SK-N-SH (cell line): ENCODE data around the gene RRBP1. TPM values are rescaled to one million over a fixed set of nuclear protein-coding genes. Genes with fewer than 3 reads are reported as not detected.

Source experiments
- CTCF ChIA-PET: fragments of 300-600, 350-600 bp; formaldehyde crosslinking; extraction: SDS; loops from one replicate; lab custom pipeline; 2021; lab: Yijun Ruan, JAX
- POLR2A ChIA-PET: fragments of 350-600 bp; sonication (Branson Sonifier 250); formaldehyde crosslinking; extraction: SDS; loops from one replicate; lab custom pipeline; 2020; ENCODE audit warnings: antibody characterized with exemption, inconsistent platforms; lab: Yijun Ruan, JAX
- DNase-seq: peaks from one replicate; pipeline ENCODE4 v3.0.0; 2012
- H2AFZ ChIP-seq: fragments of 200-600 bp; sonication (generic); 2 replicates; pipeline ENCODE4 v1.8.1; 2016; ENCODE audit warnings: antibody characterized with exemption, mild to moderate bottlenecking, low read depth
- H3F3A ChIP-seq: fragments of 200-600 bp; sonication (generic); replicated peaks from 2 replicates; pipeline ENCODE3; 2016; ENCODE audit warnings: antibody characterized with exemption, mild to moderate bottlenecking; ENCODE audit not compliant: insufficient read depth
- H3K27ac ChIP-seq, 2 experiments: fragments of 200-500 bp in 1 of 2; fragments of 200-600 bp in 1 of 2; sonication (Bioruptor generic) in 1 of 2; sonication (generic), shearing (Covaris generic) in 1 of 2; 2 replicates each; pipeline versions ENCODE4 v1.5.1 to v1.6.1; 2014 to 2016; ENCODE audit warnings: low read depth in 2 of 2, inconsistent platforms in 1 of 2, low read length in 1 of 2, mild to moderate bottlenecking in 1 of 2, mixed read lengths in 1 of 2
- H3K27me3 ChIP-seq: fragments of 200-600 bp; sonication (generic), shearing (Covaris generic); 2 replicates; pipeline ENCODE4 v1.6.1; 2016; ENCODE audit warnings: mixed run types; ENCODE audit not compliant: insufficient read depth
- H3K36me3 ChIP-seq, 2 experiments: fragments of 200-500 bp in 1 of 2; fragments of 200-600 bp in 1 of 2; sonication (Bioruptor generic) in 1 of 2; sonication (generic) in 1 of 2; replicated peaks in 1 of 2; 2 replicates each; pipeline versions ENCODE3 to v1.5.1; 2014 to 2016; ENCODE audit warnings: low read length in 1 of 2, mild to moderate bottlenecking in 1 of 2; ENCODE audit not compliant: insufficient read depth in 2 of 2, control insufficient read depth in 1 of 2
- H3K4me1 ChIP-seq, 2 experiments: fragments of 200-500 bp in 1 of 2; fragments of 200-600 bp in 1 of 2; sonication (Bioruptor generic) in 1 of 2; sonication (generic), shearing (Covaris generic) in 1 of 2; 2 replicates each; pipeline versions ENCODE4 v1.5.1 to v1.6.1; 2014 to 2016; ENCODE audit warnings: low read depth in 1 of 2, low read length in 1 of 2, mixed run types in 1 of 2; ENCODE audit not compliant: insufficient read depth in 2 of 2, control insufficient read depth in 1 of 2
- H3K4me2 ChIP-seq: fragments of 200-600 bp; sonication (generic), shearing (Covaris generic); 2 replicates; pipeline ENCODE4 v1.6.1; 2017; ENCODE audit warnings: mixed run types
- H3K4me3 ChIP-seq, 2 experiments: fragments of 200-500 bp in 1 of 2; fragments of 200-600 bp in 1 of 2; sonication (Bioruptor generic) in 1 of 2; sonication (generic), shearing (Covaris generic) in 1 of 2; 2 replicates each; pipeline versions ENCODE4 v1.5.1 to v1.8.1; 2014 to 2016; ENCODE audit warnings: low read depth in 2 of 2, inconsistent platforms in 1 of 2, low read length in 1 of 2, mild to moderate bottlenecking in 1 of 2, mixed read lengths in 1 of 2, moderate library complexity in 1 of 2
- H3K79me2 ChIP-seq: fragments of 200-600 bp; sonication (generic); 2 replicates; pipeline ENCODE4 v1.8.1; 2017; ENCODE audit warnings: mild to moderate bottlenecking; ENCODE audit not compliant: insufficient read depth
- H3K9ac ChIP-seq: fragments of 200-600 bp; sonication (generic); 2 replicates; pipeline ENCODE4 v1.6.1; 2017; ENCODE audit warnings: mixed run types
- H3K9me2 ChIP-seq: fragments of 200-600 bp; sonication (generic); 2 replicates; pipeline ENCODE4 v1.6.1; 2017; ENCODE audit warnings: mixed run types
- H3K9me3 ChIP-seq: fragments of 200-600 bp; sonication (generic); 2 replicates; pipeline ENCODE4 v1.6.1; 2017; ENCODE audit warnings: mixed run types, mild to moderate bottlenecking, moderate library complexity
- H4K20me1 ChIP-seq: fragments of 200-600 bp; sonication (generic); 2 replicates; pipeline ENCODE4 v1.6.1; 2017; ENCODE audit warnings: mild to moderate bottlenecking, mixed run types; ENCODE audit not compliant: insufficient read depth
- CHD2 ChIP-seq: fragments of 150-350 bp; IDR thresholded peaks from 2 replicates; pipeline ENCODE4 v1.6.1; 2018; ENCODE audit warnings: low read length; ENCODE audit not compliant: partially characterized antibody
- CTCF ChIP-seq: fragments of 200-600 bp; sonication (generic); IDR thresholded peaks from 2 replicates; pipeline ENCODE4 v1.6.1; 2017; ENCODE audit warnings: antibody characterized with exemption, mild to moderate bottlenecking, moderate library complexity
- ELF1 ChIP-seq: IDR thresholded peaks from 2 replicates; pipeline ENCODE4 v1.4.0; 2012
- EP300 ChIP-seq, 2 experiments: IDR thresholded peaks; 2 replicates each; pipeline versions ENCODE4 v1.4.0 to v1.6.1; 2012; ENCODE audit warnings: borderline replicate concordance in 1 of 2, low read depth in 1 of 2, low read length in 1 of 2
- EZH2phosphoT487 ChIP-seq: fragments of 200-600 bp; sonication (generic); IDR thresholded peaks from 2 replicates; pipeline ENCODE4 v1.6.1; 2017; ENCODE audit warnings: low read depth, mixed run types, mild to moderate bottlenecking, antibody characterized with exemption, moderate library complexity, borderline replicate concordance
- FOXJ3 ChIP-seq: sonication (generic); formaldehyde crosslinking; IDR thresholded peaks from 2 replicates; pipeline ENCODE4 v1.5.1; 2020; ENCODE audit warnings: mild to moderate bottlenecking, missing genetic modification reagents
- FOXM1 ChIP-seq: IDR thresholded peaks from 2 replicates; pipeline ENCODE4 v1.4.0; 2012; ENCODE audit warnings: low read depth, mild to moderate bottlenecking
- MXI1 ChIP-seq: IDR thresholded peaks from 2 replicates; pipeline ENCODE4 v1.6.1; 2012; ENCODE audit warnings: mild to moderate bottlenecking, low read depth, low read length, improper control_type of control experiment
- NRF1 ChIP-seq: IDR thresholded peaks from 2 replicates; pipeline ENCODE4 v1.6.1; 2012; ENCODE audit warnings: low read depth, mild to moderate bottlenecking, low read length
- RCOR1 ChIP-seq: fragments of 150-350 bp; IDR thresholded peaks from 2 replicates; pipeline ENCODE4 v1.6.1; 2017; ENCODE audit warnings: antibody characterized with exemption, low read length
- REST ChIP-seq: IDR thresholded peaks from 2 replicates; pipeline ENCODE4 v1.6.1; 2012; ENCODE audit warnings: mild to moderate bottlenecking, low read depth, low read length, moderate library complexity
- RFX5 ChIP-seq: IDR thresholded peaks from 2 replicates; pipeline ENCODE4 v1.6.1; 2012; ENCODE audit warnings: mild to moderate bottlenecking, improper control_type of control experiment, low read length
- RXRA ChIP-seq: IDR thresholded peaks from 2 replicates; pipeline ENCODE4 v1.4.0; 2012; ENCODE audit warnings: low read depth, mild to moderate bottlenecking, borderline replicate concordance
- SIN3A ChIP-seq: IDR thresholded peaks from 2 replicates; pipeline ENCODE4 v1.6.1; 2012; ENCODE audit warnings: low read depth, mild to moderate bottlenecking, low read length, moderate library complexity, borderline replicate concordance
- SMC3 ChIP-seq: IDR thresholded peaks from 2 replicates; pipeline ENCODE4 v1.6.1; 2012; ENCODE audit warnings: low read depth, low read length, improper control_type of control experiment
- TCF12 ChIP-seq: IDR thresholded peaks from 2 replicates; pipeline ENCODE4 v1.4.0; 2012
- TEAD4 ChIP-seq: IDR thresholded peaks from 2 replicates; pipeline ENCODE4 v1.4.0; 2012; ENCODE audit warnings: mild to moderate bottlenecking, borderline replicate concordance; ENCODE audit not compliant: insufficient read depth
- USF1 ChIP-seq: IDR thresholded peaks from 2 replicates; pipeline ENCODE4 v1.4.0; 2012; ENCODE audit warnings: low read depth, borderline replicate concordance
- USF2 ChIP-seq: fragments of 150-350 bp; IDR thresholded peaks from 2 replicates; pipeline ENCODE4 v1.6.1; 2017; ENCODE audit warnings: antibody characterized with exemption, low read length, low read depth, borderline replicate concordance
- WGBS: methylation state at CpG from one replicate; pipeline ENCODE4 v1.1.6; 2017; ENCODE audit warnings: low lambda C conversion rate; 5-methylcytosine and 5-hydroxymethylcytosine counted together
- polyA plus RNA-seq, 3 experiments: library from polyadenylated mRNA; depleted of rRNA; stranded (reverse); fragments of >200 nt; gene quantifications; 2 replicates each; pipeline ENCODE4 v1.2.3, GENCODE V29; 2012
- TF ChIP-seq, protein P1 (sequence below): IDR thresholded peaks from 2 replicates; pipeline ENCODE4 v1.4.0; 2012; ENCODE audit warnings: low read depth

RRBP1 gene
- polyA plus RNA-seq, 1 of the 3 experiments (the other 2 are of a cell fraction), result 50.2 TPM

DNA sequence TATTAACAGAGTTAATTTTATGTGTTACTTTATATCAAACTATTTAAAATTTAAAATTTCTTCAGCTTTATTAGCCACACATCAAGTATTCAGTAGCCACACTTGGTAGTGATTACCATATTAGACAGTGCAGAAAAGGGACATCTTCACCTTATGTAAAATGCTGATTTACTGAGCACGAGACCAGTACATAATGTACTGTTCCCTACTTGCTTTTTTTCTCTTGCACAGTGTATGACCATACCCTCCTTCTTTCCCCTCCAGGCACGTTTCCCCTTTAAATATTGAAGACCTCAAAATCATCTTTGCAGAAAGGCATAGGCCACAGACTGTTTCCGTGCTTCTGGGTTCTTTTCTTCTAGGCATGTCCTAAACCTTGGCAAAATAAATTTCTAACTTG is 94.2 kb downstream of the RRBP1 start:
- H3K79me2 ChIP-seq, result peaks cover 100% of the 10 kb centered on the region
- H3K4me2 ChIP-seq, result no peak overlapping the region
- peaks cover 3 to 12% of the 10 kb centered on the region in 2 experiments; a peak in 2 of 4 replicates for H3K4me1 ChIP-seq
- H3K9me3 ChIP-seq, result no peaks in the 10 kb centered on the region
- no peak overlapping the region for H2AFZ ChIP-seq
- H3F3A ChIP-seq, result peaks cover 11% of the 10 kb centered on the region
- TF ChIP-seq CHD2 (no peak), RCOR1 (no peak), USF2 (no peak), FOXJ3 (CRISPR knock-in tag) (no peak), SIN3A (no peak), CTCF (no peak), FOXM1 (no peak), SMC3 (no peak), USF1 (no peak), EP300 (IDR thresholded peaks at IDR 0.05; ENCODE audit: borderline replicate concordance in 1 of 2, low read depth in 1 of 2, low read length in 1 of 2) (no peak), RXRA (no peak), TEAD4 (no peak), MXI1 (no peak), TCF12 (no peak), REST (no peak), ELF1 (no peak), NRF1 (no peak), EZH2phosphoT487 (no peak), RFX5 (no peak)
- TF ChIP-seq, protein P1, sequence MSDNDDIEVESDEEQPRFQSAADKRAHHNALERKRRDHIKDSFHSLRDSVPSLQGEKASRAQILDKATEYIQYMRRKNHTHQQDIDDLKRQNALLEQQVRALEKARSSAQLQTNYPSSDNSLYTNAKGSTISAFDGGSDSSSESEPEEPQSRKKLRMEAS, result no peak
- TF ChIP-seq, all 33 proteins: peak for 0
- H3K9me2 ChIP-seq, result no peaks in the 10 kb centered on the region
- WGBS, result 88% methylated on average over 3 of the region's 3 CpGs
- DNase-seq, result no peak
- no peak overlapping the region for H3K27ac ChIP-seq
- H3K27me3 ChIP-seq, result no peaks in the 10 kb centered on the region
- H3K9ac ChIP-seq, result no peak overlapping the region
- CTCF ChIA-PET, result interaction anchor here (1.5 kb wide), 1 partner anchor 12 kb away, joined by 4 read pairs; no protein-coding TSS in a partner anchor
- H3K36me3 ChIP-seq, result peaks cover 5 to 47% of the 10 kb centered on the region in 2 experiments
- no peak overlapping the region for H3K4me3 ChIP-seq
- POLR2A ChIA-PET, result no interaction called here
- peaks cover 99% of the 10 kb centered on the region for H4K20me1 ChIP-seq
